DMS79 treated with DMSO at 0.1 percent for 48 hours (cell line): Measurements from ENCODE around the gene LRP1B.

ENCODE experiments used
- DNase-seq: peaks from one replicate; lab custom pipeline; 2025; lab: John Stamatoyannopoulos, UW

Gene LRP1B

DNA sequence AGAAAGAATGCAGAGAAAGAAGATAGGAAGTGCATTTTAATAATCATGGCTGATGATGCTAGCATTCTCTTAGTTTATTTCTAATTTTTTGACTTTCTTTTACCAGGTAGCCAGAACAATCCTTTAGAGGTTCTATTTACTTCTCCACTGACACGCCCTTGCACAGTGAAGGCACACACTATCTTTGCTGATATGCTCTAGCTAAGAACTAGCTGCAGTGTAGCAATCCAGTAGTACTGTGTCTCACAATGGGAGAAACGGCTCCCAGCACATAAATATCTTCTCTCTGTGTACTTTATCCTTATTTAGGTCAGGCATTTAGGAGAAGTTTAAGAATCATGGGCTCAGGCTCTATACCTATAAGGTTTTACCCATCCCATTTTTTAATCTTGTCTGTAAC, 1005.4 kb downstream of the LRP1B start:
- no peak for DNase-seq

DNA sequence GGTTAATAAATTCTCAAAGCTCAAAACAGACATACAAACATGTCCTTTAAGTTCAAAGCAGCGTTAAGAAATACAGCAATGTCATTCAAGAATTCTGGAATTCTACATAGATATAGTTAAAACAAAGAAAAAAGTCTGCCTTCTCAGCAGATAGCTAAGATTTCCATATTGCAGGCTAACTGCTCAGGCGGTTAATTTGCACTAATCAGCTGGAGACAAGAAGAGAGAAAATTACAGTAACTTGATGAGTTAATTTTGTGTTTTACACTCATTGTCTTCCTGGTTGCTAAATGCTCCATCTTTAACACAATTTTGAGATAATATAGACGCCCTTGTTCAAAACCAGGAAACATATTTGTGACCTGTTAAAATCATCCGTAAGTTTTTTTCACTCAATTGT, 1012.0 kb downstream of the LRP1B start:
- DNase-seq, result no peak

DNA sequence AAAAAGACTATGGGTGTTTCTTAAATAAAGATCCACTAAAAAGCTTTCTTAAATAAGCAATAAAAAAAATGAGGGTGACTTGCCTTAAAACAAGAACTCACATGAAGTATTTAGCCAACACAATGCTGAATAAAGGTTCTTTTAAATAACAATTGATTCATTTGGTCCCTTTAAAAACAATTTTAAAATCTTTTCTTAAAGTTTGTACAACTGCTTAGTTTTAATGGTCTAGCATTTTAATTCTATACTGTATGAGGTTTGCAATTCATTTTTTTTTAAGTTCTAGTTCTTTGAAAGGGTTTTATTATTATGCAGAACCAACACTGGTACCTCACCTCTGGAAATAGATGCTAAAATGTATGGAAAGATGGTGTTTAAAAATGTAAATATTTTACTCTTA, 1017.5 kb downstream of the LRP1B start:
- no peak for DNase-seq

DNA sequence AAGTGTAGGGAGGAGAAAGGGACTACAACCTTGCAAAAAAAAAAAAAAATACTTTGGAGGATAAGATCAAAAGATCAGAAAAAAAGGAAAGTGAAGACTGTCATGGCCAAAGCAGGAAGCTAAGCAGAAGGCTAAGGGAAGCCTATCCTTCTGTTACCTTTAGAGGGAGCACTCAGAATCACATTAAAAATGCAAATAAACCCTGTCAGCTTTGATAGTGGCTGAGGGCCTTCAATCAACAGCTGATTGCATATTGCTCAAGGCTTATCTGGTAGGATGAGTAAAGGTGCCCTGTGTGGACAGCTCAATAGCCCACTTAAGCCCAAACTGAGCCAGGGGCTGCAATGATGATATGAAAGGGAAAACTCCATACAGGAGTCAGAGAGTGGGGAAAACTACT, 1021.2 kb downstream of the LRP1B start:
- no peak for DNase-seq

DNA sequence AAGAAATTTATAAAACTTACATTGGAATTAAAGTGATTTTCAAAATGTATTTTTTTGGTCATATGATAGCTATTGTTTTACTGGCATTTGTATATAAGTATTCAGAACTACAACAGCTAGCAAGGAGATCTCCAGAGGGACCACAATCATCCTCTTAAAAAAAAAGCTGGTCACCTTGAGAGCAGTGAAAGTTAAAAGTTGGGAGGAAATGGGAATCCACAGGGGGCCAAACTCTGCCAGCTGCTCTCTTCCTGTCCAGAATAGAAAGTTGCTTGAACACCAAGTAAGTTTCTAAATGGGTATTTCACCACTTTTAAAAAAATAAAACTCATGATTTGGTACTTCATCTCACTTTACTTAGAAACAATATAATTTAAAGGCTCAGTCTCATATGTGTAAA, 1025.1 kb downstream of the LRP1B start:
- no peak for DNase-seq

DNA sequence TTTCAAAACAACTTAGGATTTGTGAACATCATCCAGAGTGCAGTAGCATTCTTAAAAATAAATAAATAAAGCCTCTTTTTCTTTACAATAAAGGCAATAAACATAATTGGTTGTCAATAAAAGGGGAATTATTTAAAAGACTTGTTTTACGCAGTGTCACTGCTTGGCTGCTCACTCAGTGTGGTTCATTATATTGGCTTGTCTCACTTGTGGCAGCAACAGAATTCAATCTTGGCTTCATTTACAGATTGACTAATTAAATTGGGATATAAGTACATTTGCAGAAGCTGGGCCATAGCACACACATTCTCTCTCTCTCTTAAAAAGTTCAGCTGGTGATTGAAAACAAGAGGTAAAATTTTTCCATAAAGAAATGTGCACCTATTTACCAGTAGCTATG, 1027.6 kb downstream of the LRP1B start:
- no peak for DNase-seq

DNA sequence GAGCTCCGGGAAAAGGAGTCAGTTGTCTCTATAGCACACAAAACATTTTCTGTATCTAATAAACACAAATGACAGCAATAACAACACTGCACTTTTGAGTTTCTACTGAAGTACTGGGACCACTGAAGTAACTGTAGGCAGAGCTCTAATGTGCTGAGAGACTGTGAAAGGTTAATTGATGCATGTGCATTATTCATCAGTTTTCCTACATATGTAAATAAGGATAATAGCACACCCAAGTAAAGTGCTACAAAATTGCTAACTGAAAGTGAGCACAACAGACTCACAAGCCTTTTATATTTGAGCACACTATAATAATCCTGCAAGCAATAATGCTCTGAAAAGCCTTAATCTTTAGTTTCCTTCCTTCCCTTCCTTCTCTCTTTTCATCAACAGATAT, 1051.6 kb downstream of the LRP1B start:
- no peak for DNase-seq

DNA sequence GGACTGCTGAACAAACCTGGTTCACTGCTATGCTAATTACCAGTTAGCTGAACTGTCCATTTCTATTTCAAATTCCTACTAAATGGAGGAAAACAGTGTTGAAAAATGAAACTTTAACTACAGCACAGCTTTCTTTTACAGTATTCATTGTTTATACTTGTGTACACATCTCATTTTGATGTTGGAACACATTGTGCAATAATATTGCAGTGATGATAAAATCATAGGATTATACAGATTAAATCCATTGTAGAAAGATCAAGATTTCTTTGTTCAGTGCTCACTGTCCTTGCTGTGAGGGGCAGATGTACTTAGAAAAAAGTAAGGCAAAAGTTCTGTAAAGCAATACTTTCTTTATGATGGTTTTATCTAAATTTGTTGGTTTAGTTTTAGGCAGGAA, 1055.1 kb downstream of the LRP1B start:
- no peak for DNase-seq

DNA sequence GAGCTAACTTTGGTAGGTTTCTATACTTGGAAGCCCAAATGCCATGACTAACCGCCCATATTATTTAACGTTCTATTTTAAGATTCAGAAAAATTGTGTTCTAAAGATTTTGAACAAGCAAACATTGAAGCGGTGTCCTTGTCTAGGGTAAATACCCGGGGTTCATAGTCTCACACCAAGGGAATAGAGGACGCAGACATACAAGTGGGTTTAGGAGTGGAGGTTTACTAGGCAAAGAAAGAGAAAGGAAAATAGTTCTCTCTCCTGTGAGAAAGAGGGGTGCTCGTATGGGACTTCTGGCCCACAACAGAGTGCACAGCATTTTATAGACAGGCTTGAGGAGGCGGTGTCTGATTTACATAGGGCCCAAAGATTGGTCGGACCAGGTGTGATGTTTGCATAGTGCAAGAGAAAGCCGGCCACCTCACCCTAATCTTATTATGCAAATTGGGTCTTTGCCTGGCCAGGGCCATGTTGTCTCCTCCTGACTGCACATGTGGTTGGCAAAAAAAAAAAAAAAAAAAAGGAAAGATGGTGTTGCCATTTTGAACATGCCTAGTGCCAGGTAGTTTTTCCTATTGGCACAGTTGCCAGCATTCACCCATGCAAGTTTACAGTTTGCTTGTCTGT, 1062.6 kb downstream of the LRP1B start:
- no peak for DNase-seq

DNA sequence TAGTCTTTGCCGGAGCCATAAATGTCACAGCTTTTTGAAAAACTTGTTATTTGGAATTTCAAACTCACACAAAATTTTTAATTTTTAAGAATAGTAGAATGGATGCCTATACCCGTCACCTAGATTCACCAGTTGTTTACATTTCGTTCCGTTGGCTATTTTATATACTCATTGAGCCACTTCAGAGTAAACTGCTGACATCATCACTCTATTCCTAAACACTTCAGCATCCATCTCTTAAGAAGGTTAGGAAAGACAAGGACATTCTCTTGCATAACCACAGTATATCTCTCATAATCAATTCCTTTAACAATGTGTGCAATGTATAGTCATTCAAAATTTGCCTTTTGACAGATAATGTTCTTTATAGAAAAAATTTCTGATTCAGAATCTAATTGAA, 1065.8 kb downstream of the LRP1B start:
- DNase-seq, result no peak

DNA sequence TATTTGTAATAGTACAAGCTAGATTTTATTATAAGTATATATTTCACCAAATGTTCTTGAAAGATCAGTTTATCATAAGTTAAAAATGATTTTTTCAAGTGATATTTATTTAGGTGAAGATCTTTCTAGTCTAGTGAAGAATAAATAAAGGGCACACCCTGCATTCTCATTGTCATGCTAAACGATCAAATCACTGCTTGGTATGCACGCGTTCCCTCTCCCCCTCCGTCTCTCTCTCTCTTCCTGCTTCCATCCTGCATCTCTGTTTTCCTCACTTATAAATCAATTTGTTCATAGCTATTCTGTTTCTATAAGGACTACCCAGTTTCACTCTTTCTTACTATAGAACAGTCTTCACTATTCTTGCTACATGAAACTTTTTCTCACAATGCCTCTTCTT, 1067.4 kb downstream of the LRP1B start:
- DNase-seq, result no peak

DNA sequence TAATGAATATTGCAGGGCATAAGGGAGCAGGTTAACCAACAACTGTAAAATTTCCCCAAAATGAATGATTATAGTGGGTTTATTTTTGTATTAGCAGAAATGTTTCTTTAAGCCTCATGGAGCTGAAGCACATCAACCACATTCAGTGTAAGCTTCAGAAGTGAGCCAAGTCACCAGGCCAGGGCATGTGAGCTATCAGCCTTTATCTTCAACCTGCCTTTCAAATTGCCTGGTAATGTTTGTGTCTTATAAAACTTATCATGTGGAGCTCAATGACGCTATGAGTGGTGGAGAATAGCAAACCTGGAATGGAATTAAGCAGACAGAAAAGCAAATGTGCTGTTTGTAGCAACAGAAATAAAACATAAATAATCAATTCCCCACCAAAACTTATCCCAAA, 1068.4 kb downstream of the LRP1B start:
- no peak for DNase-seq

DNA sequence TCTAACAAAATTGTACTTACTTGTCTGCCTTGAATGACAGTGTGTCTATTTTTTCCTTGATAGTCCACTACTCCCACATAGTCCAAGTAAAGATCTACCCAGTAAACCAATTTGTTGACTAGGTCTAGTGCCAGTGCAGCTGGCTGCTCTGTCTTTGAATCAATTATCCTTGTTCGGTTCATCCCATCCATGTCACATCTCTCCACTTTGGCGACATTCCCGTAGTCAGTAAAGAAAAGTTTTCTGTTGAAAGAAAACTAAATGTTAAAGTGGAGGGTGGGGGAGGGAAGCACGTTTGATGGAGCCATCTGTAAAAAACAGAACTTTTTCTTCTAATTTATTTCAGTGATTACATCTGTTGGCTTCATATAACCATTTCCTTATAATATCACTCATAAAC, 1068.8 kb downstream of the LRP1B start:
- DNase-seq, result no peak

DNA sequence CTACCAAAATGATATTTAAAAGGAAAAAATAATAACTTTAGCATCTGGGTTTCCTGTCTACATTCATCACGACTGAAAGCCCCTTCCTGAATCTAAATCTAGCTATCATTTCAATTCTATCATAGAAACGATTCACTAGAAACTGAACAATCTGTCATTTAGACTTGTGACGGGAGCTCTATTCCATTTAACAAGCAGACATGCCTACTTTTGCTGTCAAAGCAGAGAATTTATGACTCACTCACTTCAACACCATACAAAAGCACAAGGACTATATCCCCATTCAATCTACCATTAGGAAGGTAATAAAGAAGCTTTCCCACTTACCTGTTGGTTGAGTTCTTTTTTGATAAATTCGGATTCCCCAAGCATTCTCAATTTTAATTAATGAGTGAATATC, 1072.3 kb downstream of the LRP1B start:
- DNase-seq, result no peak

DNA sequence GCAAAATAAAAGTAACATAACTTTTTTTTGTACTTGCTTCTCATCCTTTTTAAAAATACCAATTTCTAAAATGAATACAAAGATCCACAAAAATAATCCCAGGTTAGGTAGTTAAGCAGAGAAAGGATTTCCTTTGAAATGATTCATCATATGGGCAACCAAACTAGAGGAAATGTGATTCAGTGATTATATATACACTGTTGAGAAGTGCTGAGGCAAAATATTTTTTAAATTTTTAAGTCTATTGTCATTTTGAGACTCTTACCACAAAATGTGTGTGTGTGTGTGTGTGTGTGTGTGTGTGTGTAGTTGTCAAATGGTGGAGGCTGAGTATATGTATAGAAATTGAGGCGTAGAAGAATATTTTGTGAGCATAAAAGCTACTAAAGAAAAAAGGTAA, 1075.3 kb downstream of the LRP1B start:
- no peak for DNase-seq

DNA sequence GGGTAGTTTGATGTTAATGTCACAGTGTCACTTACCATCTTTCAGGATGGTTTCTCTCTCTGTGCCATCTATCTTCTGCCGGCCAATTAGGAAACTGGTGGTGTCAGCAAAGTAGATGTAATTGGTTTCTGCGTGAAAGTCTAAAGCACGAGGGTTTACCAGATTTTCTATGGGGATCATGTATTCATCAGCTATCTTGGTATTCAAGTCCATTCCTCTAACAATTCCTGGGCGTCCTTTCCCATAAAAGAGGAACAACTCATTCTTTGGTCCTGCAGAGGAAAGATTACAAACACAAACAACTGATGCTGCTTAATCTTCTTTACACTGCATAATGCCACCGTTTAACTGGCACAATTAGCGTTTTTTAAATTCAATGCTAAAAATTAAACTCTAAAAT, 1081.9 kb downstream of the LRP1B start:
- no peak for DNase-seq

DNA sequence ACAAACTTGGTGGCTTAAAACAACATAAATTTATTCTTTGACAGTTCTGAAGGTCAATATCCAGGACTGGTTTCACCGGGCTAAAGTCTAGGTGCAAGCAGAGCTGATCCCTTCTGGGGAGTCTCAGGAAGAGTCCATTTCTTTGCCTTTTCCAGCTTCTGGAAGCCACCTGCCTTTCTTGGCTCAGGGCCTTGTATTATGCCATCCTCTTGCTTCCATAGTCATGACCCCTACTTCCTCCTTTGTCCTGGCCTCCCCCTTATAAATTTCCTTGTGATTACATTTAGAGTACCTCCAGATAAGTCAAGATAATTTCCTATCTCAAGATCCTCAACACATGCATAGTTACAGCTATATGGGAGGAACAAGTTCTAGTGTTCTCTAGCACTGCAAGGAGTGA, 1089.5 kb downstream of the LRP1B start:
- DNase-seq, result no peak

DNA sequence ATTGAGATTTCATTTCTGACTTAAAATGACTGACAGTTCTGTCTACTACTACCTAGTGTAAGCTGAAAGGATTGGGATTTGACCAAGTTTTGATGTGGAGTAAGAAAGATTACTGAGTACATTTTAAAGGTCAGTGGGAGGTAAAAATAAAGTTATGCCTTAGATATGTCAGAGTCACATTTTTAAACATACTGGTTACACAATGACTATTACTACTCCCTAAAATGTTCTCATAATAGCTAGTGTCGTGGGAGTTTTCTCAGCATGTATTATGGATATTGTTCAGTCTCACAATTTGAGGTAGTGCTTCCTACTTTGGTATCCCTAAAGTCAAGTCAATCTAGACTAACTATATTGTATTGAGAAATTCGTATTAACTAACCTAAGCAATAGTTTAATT, 1092.5 kb downstream of the LRP1B start:
- DNase-seq, result no peak

DNA sequence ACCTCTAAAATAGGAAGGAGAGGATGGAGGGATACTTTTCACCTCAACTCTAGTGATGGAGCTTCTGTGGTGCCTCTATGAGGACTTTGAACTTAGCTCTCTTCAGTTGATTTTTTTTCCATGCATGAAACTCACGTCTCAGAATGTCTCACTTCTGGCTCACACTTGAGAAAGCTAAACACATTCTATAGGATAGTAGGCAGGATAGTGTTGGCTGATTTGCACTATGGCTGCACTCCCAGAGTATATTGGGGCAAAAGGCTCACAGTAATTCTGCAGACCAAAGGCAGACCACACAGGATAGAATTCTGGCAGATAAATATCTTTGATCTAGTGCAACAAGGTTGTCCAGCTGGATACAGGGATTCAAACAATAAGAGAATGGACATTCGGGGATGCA, 1093.5 kb downstream of the LRP1B start:
- no peak for DNase-seq

DNA sequence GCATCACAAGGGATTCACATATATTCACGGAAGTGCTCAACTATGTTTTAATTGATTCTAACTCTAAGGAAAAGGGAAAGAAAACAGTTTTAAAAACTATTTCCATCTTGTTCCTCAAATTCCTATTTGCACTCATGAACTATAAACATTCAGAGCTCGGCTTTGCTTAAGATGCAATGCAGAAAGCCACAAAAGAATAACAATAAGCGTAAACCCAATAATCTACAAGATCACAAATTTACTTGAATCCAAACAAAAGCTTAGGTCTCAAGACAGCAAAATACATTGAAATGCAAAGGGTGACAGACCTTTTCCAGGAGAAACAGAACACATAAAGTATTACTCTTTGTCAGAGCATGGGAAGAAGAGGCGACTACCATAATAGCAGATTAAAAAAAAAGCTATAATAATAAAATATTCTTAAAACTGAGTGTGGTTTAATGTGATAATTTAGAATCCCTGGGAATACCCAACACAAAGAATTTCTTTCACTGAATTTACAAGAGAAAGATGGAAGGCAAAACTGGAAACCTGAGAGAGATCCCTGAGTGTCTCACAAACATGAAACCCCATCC, 1094.9 kb downstream of the LRP1B start:
- no peak for DNase-seq

DNA sequence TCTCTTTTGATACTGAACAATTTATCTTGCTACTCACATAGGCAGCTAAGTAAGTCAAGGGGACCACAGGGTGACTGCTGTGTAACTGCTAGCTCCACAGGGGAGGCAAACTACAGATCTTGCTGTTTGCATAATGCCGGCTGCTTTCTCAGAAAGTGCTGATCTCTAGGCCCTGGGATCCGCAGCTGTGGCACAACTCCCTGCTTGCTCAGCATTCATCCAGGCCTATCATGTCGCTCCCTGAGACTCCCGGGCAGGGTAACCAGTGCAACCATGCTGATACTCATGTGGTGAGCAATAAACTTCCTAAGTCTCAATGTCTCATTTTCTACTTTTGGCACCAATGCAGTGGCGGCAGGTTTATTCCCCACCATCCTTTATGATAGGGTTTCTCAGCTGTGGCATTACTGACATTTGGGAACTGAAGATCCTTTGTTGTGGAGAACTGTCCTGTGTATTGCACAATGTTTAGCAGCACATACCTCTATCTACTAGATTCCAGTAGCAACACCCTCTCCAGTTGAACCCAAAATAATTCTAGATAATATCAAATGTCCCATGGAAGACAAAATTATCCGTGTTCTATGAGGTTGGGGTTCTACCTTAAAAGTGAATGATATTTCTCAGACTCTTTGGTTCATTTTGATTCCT, 1101.3 kb downstream of the LRP1B start:
- no peak for DNase-seq

DNA sequence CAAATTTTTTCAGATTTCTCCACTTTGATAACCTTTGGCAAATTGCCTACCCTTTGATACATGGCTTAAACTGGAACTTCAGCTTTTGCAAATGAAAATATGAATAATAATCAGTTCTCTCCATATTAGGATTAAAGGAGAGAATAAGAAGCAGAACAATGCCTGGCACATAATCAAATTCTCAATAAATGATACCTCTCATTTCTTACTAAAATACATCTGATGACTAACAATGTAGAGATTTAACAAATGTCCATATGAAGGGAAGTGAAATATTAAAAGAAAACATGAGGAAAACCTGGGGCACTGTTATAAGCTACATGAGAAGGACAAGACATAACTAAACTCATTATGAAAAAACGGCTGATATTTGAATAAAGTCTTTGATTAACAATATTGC, 1103.6 kb downstream of the LRP1B start:
- no peak for DNase-seq

DNA sequence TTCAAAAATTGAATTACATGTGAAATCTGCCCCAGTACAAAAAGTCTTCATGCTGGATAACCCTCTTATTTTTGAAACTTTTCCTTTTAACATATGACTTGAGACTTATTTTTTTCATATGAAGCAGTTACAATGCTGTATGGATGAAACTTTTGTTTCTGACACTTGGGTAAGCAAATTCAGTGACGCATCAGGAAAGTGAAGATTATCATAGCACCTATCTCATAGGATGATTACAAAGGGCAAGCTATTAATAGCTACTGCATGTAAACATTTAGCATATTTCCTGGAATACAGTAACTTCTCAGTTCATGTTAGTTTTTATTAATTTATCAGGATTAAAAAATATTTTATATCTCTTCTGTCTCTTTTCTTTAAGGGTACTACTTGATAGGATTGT, 1109.2 kb downstream of the LRP1B start:
- DNase-seq, result no peak

DNA sequence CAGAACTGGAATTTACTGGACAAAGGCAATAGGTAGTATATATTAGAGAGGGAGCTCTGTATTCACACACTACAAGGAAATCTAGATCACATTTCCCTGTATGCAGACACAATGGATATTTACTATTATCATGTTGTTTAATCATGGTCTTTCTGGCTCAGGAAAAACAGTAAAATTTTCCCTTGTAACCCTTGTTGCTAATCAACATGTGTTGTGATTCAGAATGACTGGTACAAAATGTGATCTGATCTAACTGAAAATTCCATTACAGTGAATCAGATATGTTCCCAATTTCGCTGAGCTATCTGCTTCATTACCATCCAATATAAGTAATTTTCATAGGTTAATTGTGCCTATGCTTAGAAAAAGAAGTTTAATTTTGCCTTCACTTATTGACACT, 1109.7 kb downstream of the LRP1B start:
- DNase-seq, result no peak
